ENCODE measurements around the gene NT5C3B. TPM values are rescaled to one million over a fixed set of nuclear protein-coding genes. Genes with fewer than 3 reads are reported as not detected.

NT5C3B gene
- total and polyA plus RNA-seq, 2 donors (not counting 3 experiments of a cell fraction or from before 2014, with no cell fraction given), result 67.3 to 92.5 TPM

- H3K4me1 ChIP-seq (ENCODE audit: control insufficient read depth, extremely low read depth, insufficient read depth, low read length), result peaks cover 22% of the 10 kb centered on the region
- no peaks in the 10 kb centered on the region for H3K27me3 ChIP-seq (ENCODE audit: control insufficient read depth in 2 of 2, insufficient read depth in 2 of 2, low read length in 2 of 2)
- H2AFZ ChIP-seq (ENCODE audit: low read depth, low read length), result no peak overlapping the region
- FAIRE-seq (no peak), DNase-seq (ENCODE audit: low read depth, low spot score) (no peak)
- no peaks in the 10 kb centered on the region for H3K36me3 ChIP-seq (ENCODE audit: control insufficient read depth in 2 of 2, extremely low read depth in 1 of 2, insufficient read depth in 2 of 2, low read length in 2 of 2)
- ChIA-PET POLR2A (interaction anchor here (1.0 kb wide), 1 partner anchor 10 kb away, joined by 3 read pairs; the partner anchor contains the start of gene JUP), CTCF (interaction anchor here (0.8 to 9.8 kb wide), 6 partner anchors 10 to 65 kb away, joined by 3 to 98 read pairs (median 6); partner anchors contain the start of genes FKBP10, JUP and P3H4)
- no peak overlapping the region for H3K27ac ChIP-seq (ENCODE audit: insufficient read depth, low read depth, low read length)
- no peak overlapping the region for H3K4me2 ChIP-seq (ENCODE audit: insufficient read depth, low read length)
- no peaks in the 10 kb centered on the region for H3K9me3 ChIP-seq (replicated peaks; ENCODE audit: control insufficient read depth, insufficient read depth, low read length)
- H3K9ac ChIP-seq (replicated peaks; ENCODE audit: extremely low read depth, insufficient read depth, low read length), result no peak overlapping the region
- H4K20me1 ChIP-seq (replicated peaks; ENCODE audit: control insufficient read depth, extremely low read depth, insufficient read depth, low read length), result no peaks in the 10 kb centered on the region
- TF ChIP-seq JUN (IDR thresholded peaks at IDR 0.05; ENCODE audit: borderline replicate concordance, insufficient read depth, insufficient read length, low read depth) (no peak), POLR2AphosphoS5 (IDR thresholded peaks at IDR 0.05; ENCODE audit: insufficient read depth, low read depth, low read length) (no peak), EZH2 (IDR thresholded peaks at IDR 0.05; ENCODE audit: borderline replicate concordance, low read depth, low read length, severe bottlenecking) (no peak), FOS (IDR thresholded peaks at IDR 0.05; ENCODE audit: borderline replicate concordance, insufficient read depth, low read length) (no peak), MYC (IDR thresholded peaks at IDR 0.05; ENCODE audit: low read depth, low read length) (no peak), GATA2 (IDR thresholded peaks at IDR 0.05; ENCODE audit: insufficient read depth, insufficient read length, low read depth, low read length) (no peak), POLR2A (IDR thresholded peaks at IDR 0.05; ENCODE audit: low read depth, low read length) (no peak)
- TF ChIP-seq, protein P1, sequence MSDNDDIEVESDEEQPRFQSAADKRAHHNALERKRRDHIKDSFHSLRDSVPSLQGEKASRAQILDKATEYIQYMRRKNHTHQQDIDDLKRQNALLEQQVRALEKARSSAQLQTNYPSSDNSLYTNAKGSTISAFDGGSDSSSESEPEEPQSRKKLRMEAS (IDR thresholded peaks at IDR 0.05; ENCODE audit: insufficient read depth, insufficient read length), result no peak
- TF ChIP-seq, protein P2, sequence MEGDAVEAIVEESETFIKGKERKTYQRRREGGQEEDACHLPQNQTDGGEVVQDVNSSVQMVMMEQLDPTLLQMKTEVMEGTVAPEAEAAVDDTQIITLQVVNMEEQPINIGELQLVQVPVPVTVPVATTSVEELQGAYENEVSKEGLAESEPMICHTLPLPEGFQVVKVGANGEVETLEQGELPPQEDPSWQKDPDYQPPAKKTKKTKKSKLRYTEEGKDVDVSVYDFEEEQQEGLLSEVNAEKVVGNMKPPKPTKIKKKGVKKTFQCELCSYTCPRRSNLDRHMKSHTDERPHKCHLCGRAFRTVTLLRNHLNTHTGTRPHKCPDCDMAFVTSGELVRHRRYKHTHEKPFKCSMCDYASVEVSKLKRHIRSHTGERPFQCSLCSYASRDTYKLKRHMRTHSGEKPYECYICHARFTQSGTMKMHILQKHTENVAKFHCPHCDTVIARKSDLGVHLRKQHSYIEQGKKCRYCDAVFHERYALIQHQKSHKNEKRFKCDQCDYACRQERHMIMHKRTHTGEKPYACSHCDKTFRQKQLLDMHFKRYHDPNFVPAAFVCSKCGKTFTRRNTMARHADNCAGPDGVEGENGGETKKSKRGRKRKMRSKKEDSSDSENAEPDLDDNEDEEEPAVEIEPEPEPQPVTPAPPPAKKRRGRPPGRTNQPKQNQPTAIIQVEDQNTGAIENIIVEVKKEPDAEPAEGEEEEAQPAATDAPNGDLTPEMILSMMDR (IDR thresholded peaks at IDR 0.05; ENCODE audit: extremely low read depth in 1 of 2, insufficient read depth in 1 of 2, low read depth in 1 of 2, low read length in 2 of 2), result no peak
- H3K4me3 ChIP-seq (replicated peaks in 1 of 3; ENCODE audit: insufficient read depth in 1 of 3, low read depth in 1 of 3, low read length in 3 of 3), result no peak overlapping the region
- H3K79me2 ChIP-seq (ENCODE audit: control insufficient read depth, insufficient read depth, low read length), result no peaks in the 10 kb centered on the region
- BruUV-seq (replicated peaks), result no TSS peak
- no peaks in the 10 kb centered on the region for H3K9me1 ChIP-seq (replicated peaks; ENCODE audit: control insufficient read depth, extremely low read depth, insufficient read depth, low read length)
- dilution Hi-C loops (cut with MboI; ENCODE audit: extremely low pct_ligation_motif_present, low sequenced_read_pairs), result no loop called here
- intact Hi-C loops (cut with micrococcal nuclease), result no loop called here
Observed at GRCh38 chr17:41796121-41796895, 39.7 kb downstream of the NT5C3B start.

All from endothelial cell of umbilical vein (primary cell).